Sigmoid colon (tissue), 7 donors: ENCODE measurements around the gene ZNF211. TPM values are rescaled to one million over a fixed set of nuclear protein-coding genes. Genes with fewer than 3 reads are reported as not detected.

Experiments used
- DNase-seq: peaks from one replicate; pipeline ENCODE4 v3.0.0-alpha.2; 2019
- H3K27ac ChIP-seq, 4 donors: fragments of 200-600 bp; sonication (generic); one replicate each; pipeline ENCODE4 v1.5.1; 2016 to 2019; ENCODE audit warnings: mild to moderate bottlenecking in 1 of 4
- H3K27me3 ChIP-seq, 3 donors: fragments of 200-600 bp; sonication (generic); one replicate each; pipeline ENCODE4 v1.5.1; 2019; ENCODE audit warnings: mild to moderate bottlenecking in 1 of 3
- H3K36me3 ChIP-seq, 4 donors: fragments of 200-600 bp; sonication (generic); one replicate each; pipeline ENCODE4 v1.5.1; 2016 to 2019
- H3K4me1 ChIP-seq, 4 donors: fragments of 200-600 bp; sonication (generic); one replicate each; pipeline ENCODE4 v1.5.1; 2017 to 2019
- H3K4me3 ChIP-seq, 4 donors: fragments of 200-600 bp; sonication (generic); one replicate each; pipeline ENCODE4 v1.5.1; 2017 to 2019; ENCODE audit warnings: mild to moderate bottlenecking in 2 of 4, moderate library complexity in 1 of 4
- H3K9me3 ChIP-seq, 4 donors: fragments of 200-600 bp in 3 of 4; sonication (generic) in 3 of 4; one replicate each; pipeline versions ENCODE4 v1.5.1 to v1.6.1; 2013 to 2019
- CTCF ChIP-seq, 4 experiments: fragments of 450-650 bp in 3 of 4; fragments of 200-600 bp in 1 of 4; IDR thresholded peaks; one replicate each; pipeline ENCODE4 v1.5.1; 2016 to 2019; ENCODE audit warnings: antibody characterized with exemption in 4 of 4, mild to moderate bottlenecking in 3 of 4, moderate library complexity in 2 of 4
- EP300 ChIP-seq, 4 donors: sonication (generic); formaldehyde crosslinking; IDR thresholded peaks; one replicate each; pipeline ENCODE4 v1.6.1; 2017; ENCODE audit warnings: antibody characterized with exemption in 4 of 4
- POLR2A ChIP-seq, 2 donors: fragments of 450-650 bp; IDR thresholded peaks; one replicate each; pipeline ENCODE4 v1.6.1; 2016; ENCODE audit warnings: antibody characterized with exemption in 2 of 2, mild to moderate bottlenecking in 2 of 2, moderate library complexity in 2 of 2
- POLR2AphosphoS5 ChIP-seq, 4 donors: sonication (generic); formaldehyde crosslinking; IDR thresholded peaks; one replicate each; pipeline ENCODE4 v1.6.1; 2017; ENCODE audit warnings: antibody characterized with exemption in 4 of 4
- WGBS, 2 donors: extraction: QIAGEN DNeasy Blood & Tissue Kit; methylation state at CpG; one replicate each; pipeline ENCODE4 v1.1.7; 2013; 5-methylcytosine and 5-hydroxymethylcytosine counted together
- intact Hi-C: fragments of 100-400 bp; cut with DNase I; formaldehyde crosslinking; loops from one replicate; pipeline ENCODE4 v1.15.1; 2023
- polyA plus RNA-seq, 3 donors: library from polyadenylated mRNA; stranded (reverse); fragments of 200-250 nt; gene quantifications; one replicate each; pipeline ENCODE4 v1.2.3, GENCODE V29; 2013
- total RNA-seq, 4 donors: library from RNA; depleted of rRNA; stranded (reverse); fragments of >200 nt; gene quantifications; one replicate each; pipeline ENCODE4 v1.1.0, GENCODE V29; 2016
- donor health status: healthy with polysubstance abuse.
- donor health status: Bipolar disorder and iron deficiency.
- donor health status: healthy.

The ZNF211 gene
- total and polyA plus RNA-seq, 7 donors: 1.8 to 14.4 (median 11.8) TPM

- Histone ChIP-seq H3K27ac (no peak overlapping the region), H3K27me3 (no peaks in the 10 kb centered on the region), H3K4me1 (no peaks in the 10 kb centered on the region), H3K36me3 (peaks cover 40 to 70% (median 55%) of the 10 kb centered on the region in 4 donors), H3K9me3 (peaks cover 22 to 54% (median 42%) of the 10 kb centered on the region in 4 donors), H3K4me3 (no peak overlapping the region)
- 96 to 98% methylated on average over 4 of the region's 4 CpGs for WGBS, 2 donors
- intact Hi-C loops: no loop called here
- no peak for TF ChIP-seq CTCF (IDR thresholded peaks at IDR 0.05)
- TF ChIP-seq EP300 (IDR thresholded peaks at IDR 0.05): no peak
- no peak for TF ChIP-seq POLR2A (IDR thresholded peaks at IDR 0.05)
- TF ChIP-seq POLR2AphosphoS5 (IDR thresholded peaks at IDR 0.05): no peak
- DNase-seq: no peak
These were observed 8.8 kb downstream of the ZNF211 start for GRCh38 chr19:57641715-57642234.

- H3K4me1 ChIP-seq: no peaks in the 10 kb centered on the region
- peaks cover 18 to 51% (median 35%) of the 10 kb centered on the region in 4 donors for H3K9me3 ChIP-seq
- no peak for DNase-seq
- H3K27me3 ChIP-seq: no peaks in the 10 kb centered on the region
- 94 to 95% methylated on average over 4 of the region's 4 CpGs for WGBS, 2 donors
- no peak overlapping the region for H3K27ac ChIP-seq
- no peak overlapping the region for H3K4me3 ChIP-seq
- intact Hi-C loops: no loop called here
- H3K36me3 ChIP-seq: peaks cover 40 to 62% (median 47%) of the 10 kb centered on the region in 4 donors
- TF ChIP-seq EP300 (IDR thresholded peaks at IDR 0.05) (no peak), POLR2A (IDR thresholded peaks at IDR 0.05) (no peak), POLR2AphosphoS5 (IDR thresholded peaks at IDR 0.05) (no peak), CTCF (IDR thresholded peaks at IDR 0.05) (no peak)
These were observed 9.6 kb downstream of the ZNF211 start for GRCh38 chr19:57642396-57643046.

GRCh38 chr19:57643734-57644133, 10.8 kb downstream of the ZNF211 start:
- H3K36me3 ChIP-seq: peaks cover 35 to 50% (median 39%) of the 10 kb centered on the region in 4 donors
- H3K4me1 ChIP-seq: no peaks in the 10 kb centered on the region
- H3K9me3 ChIP-seq: peaks cover 18 to 50% (median 26%) of the 10 kb centered on the region in 4 donors
- no peak for TF ChIP-seq POLR2AphosphoS5 (IDR thresholded peaks at IDR 0.05)
- DNase-seq: no peak
- intact Hi-C loops: no loop called here
- H3K27me3 ChIP-seq: no peaks in the 10 kb centered on the region
- no peak overlapping the region for H3K4me3 ChIP-seq
- H3K27ac ChIP-seq: no peak overlapping the region

- TF ChIP-seq POLR2A (IDR thresholded peaks at IDR 0.05) (no peak), EP300 (IDR thresholded peaks at IDR 0.05) (no peak), CTCF (IDR thresholded peaks at IDR 0.05) (no peak), POLR2AphosphoS5 (IDR thresholded peaks at IDR 0.05) (no peak)
- 74 to 79% methylated on average over 6 of the region's 6 CpGs for WGBS, 2 donors
- no peak overlapping the region for H3K27ac ChIP-seq
- no peak overlapping the region for H3K4me3 ChIP-seq
- H3K27me3 ChIP-seq: no peaks in the 10 kb centered on the region
- intact Hi-C loops: no loop called here
- peaks cover 0 to 3% (median 0%) of the 10 kb centered on the region in 4 donors for H3K36me3 ChIP-seq
- H3K4me1 ChIP-seq: no peaks in the 10 kb centered on the region
- DNase-seq: no peak
- peaks cover 0 to 15% (median under 1%) of the 10 kb centered on the region in 4 donors for H3K9me3 ChIP-seq
These were observed 15.5 kb downstream of the ZNF211 start for GRCh38 chr19:57648331-57649003.

- TF ChIP-seq POLR2A (IDR thresholded peaks at IDR 0.05) (no peak), CTCF (IDR thresholded peaks at IDR 0.05) (no peak), EP300 (IDR thresholded peaks at IDR 0.05) (no peak), POLR2AphosphoS5 (IDR thresholded peaks at IDR 0.05) (no peak)
- no peaks in the 10 kb centered on the region for H3K4me1 ChIP-seq
- H3K9me3 ChIP-seq: peaks cover 0 to 13% (median 0%) of the 10 kb centered on the region in 4 donors
- intact Hi-C loops: no loop called here
- 47 to 52% methylated on average over 6 of the region's 6 CpGs for whole genome bisulfite sequencing, 2 donors
- no peaks in the 10 kb centered on the region for H3K27me3 ChIP-seq
- H3K4me3 ChIP-seq: no peak overlapping the region
- no peaks in the 10 kb centered on the region for H3K36me3 ChIP-seq
- DNase-seq: no peak
- no peak overlapping the region for H3K27ac ChIP-seq
These were observed 18.7 kb downstream of the ZNF211 start for GRCh38 chr19:57651654-57651996.
